Kidney (tissue), 14 donors: ENCODE data around the gene CTNNA2. TPM values are rescaled to one million over a fixed set of nuclear protein-coding genes. Genes with fewer than 3 reads are reported as not detected.

Experiments
- DNase-seq, 5 donors: peaks; one replicate each; pipeline ENCODE4 v3.0.0-alpha.2; 2013 to 2020
- FAIRE-seq: peaks from 2 replicates; lab custom pipeline; 2012; peaks lifted over from hg19 to GRCh38; lab: Jason Lieb, UNC
- H3K27ac ChIP-seq, 2 donors: one replicate each; pipeline ENCODE4 v1.7.0; 2013; ENCODE audit warnings: low read depth in 2 of 2, low read length in 2 of 2, inconsistent platforms in 1 of 2
- H3K27me3 ChIP-seq: one replicate; pipeline ENCODE4 v1.7.1; 2013; ENCODE audit warnings: low read length, inconsistent platforms; ENCODE audit not compliant: control insufficient read depth, insufficient read depth
- H3K36me3 ChIP-seq, 3 donors: one replicate each; pipeline versions ENCODE4 v1.7.0 to v1.7.1; 2013; ENCODE audit warnings: low read length in 3 of 3, control low read depth in 1 of 3, inconsistent platforms in 1 of 3; ENCODE audit not compliant: insufficient read depth in 3 of 3, control insufficient read depth in 2 of 3
- H3K4me1 ChIP-seq, 3 donors: one replicate each; pipeline versions ENCODE4 v1.7.0 to v1.7.1; 2013; ENCODE audit warnings: low read length in 3 of 3, inconsistent platforms in 1 of 3, low read depth in 1 of 3; ENCODE audit not compliant: control insufficient read depth in 2 of 3, insufficient read depth in 2 of 3
- H3K4me3 ChIP-seq, 3 donors: one replicate each; pipeline versions ENCODE4 v1.7.0 to v1.8.1; 2013; ENCODE audit warnings: low read length in 3 of 3, control low read depth in 1 of 3, inconsistent platforms in 1 of 3
- H3K9ac ChIP-seq, 3 donors: one replicate each; pipeline versions ENCODE4 v1.7.0 to v1.7.1; 2013; ENCODE audit warnings: low read length in 3 of 3, control low read depth in 1 of 3, inconsistent platforms in 1 of 3
- H3K9me3 ChIP-seq, 3 donors: one replicate each; pipeline versions ENCODE4 v1.7.0 to v1.7.1; 2013; ENCODE audit warnings: low read length in 3 of 3, control low read depth in 1 of 3, inconsistent platforms in 1 of 3; ENCODE audit not compliant: control insufficient read depth in 2 of 3, insufficient read depth in 1 of 3
- CTCF ChIP-seq: IDR thresholded peaks from 3 replicates; pipeline ENCODE4 v1.5.1; 2012; ENCODE audit warnings: mild to moderate bottlenecking, moderate library complexity, borderline replicate concordance; ENCODE audit not compliant: insufficient read depth; ENCODE audit errors: extremely low read depth
- intact Hi-C: fragments of 100-400 bp; cut with DNase I; formaldehyde crosslinking; loops from one replicate; pipeline ENCODE4 v1.11.1; 2022
- polyA plus RNA-seq: library from polyadenylated mRNA; stranded (reverse); fragments of 350-450 nt; fragmentation: Illumina TruSeq; extraction: RNeasy Lipid Tissue Mini Kit (QIAGEN cat#74804); gene quantifications from one replicate; pipeline ENCODE4 v1.2.3, GENCODE V29; 2014; ENCODE audit warnings: low read depth, low replicate concordance; ENCODE audit not compliant: insufficient read depth
- total RNA-seq: library from RNA; stranded (reverse); fragmentation: NEBNext Ultra II Directional; extraction: Animal tissue kit (Norgen Biotek cat#: 25700); gene quantifications from one replicate; pipeline ENCODE4 v1.2.1, GENCODE V29; 2021
- donor health status: control.
- donor health status: control.
- donor health status: control.
- donor health status: control.
- donor health status: control.
- donor health status: DM: yes; HTN: yes; CAD: no.
- donor health status: Normal renal cell carcinoma (clear cell type).

Gene CTNNA2
- total and polyA plus RNA-seq, 2 donors from 2014 or later = 0.47 TPM; not detected in 1

GRCh38 chr2:79776461-79776860, 263.6 kb downstream of the CTNNA2 start:
- H3K27ac ChIP-seq = no peak overlapping the region
- H3K36me3 ChIP-seq = no peaks in the 10 kb centered on the region
- H3K4me3 ChIP-seq = no peak overlapping the region
- no peak for FAIRE-seq
- H3K27me3 ChIP-seq = no peaks in the 10 kb centered on the region
- intact Hi-C loops = no loop called here
- H3K9ac ChIP-seq = no peak overlapping the region
- H3K4me1 ChIP-seq = no peaks in the 10 kb centered on the region
- H3K9me3 ChIP-seq = no peaks in the 10 kb centered on the region
- no peak for TF ChIP-seq CTCF
- no peak for DNase-seq

GRCh38 chr2:79780781-79781180, 267.9 kb downstream of the CTNNA2 start:
- DNase-seq = no peak
- Histone ChIP-seq H3K9me3 (no peaks in the 10 kb centered on the region), H3K36me3 (no peaks in the 10 kb centered on the region), H3K4me3 (no peak overlapping the region), H3K27me3 (no peaks in the 10 kb centered on the region), H3K27ac (no peak overlapping the region), H3K4me1 (no peaks in the 10 kb centered on the region), H3K9ac (no peak overlapping the region)
- FAIRE-seq = no peak
- intact Hi-C loops = no loop called here
- no peak for TF ChIP-seq CTCF

GRCh38 chr2:79782576-79783452, 270.0 kb downstream of the CTNNA2 start:
- no peaks in the 10 kb centered on the region for H3K36me3 ChIP-seq
- H3K27me3 ChIP-seq = no peaks in the 10 kb centered on the region
- H3K4me1 ChIP-seq = no peaks in the 10 kb centered on the region
- no peak overlapping the region for H3K9ac ChIP-seq
- FAIRE-seq = no peak
- TF ChIP-seq CTCF = no peak
- H3K27ac ChIP-seq = no peak overlapping the region
- no peak overlapping the region for H3K4me3 ChIP-seq
- H3K9me3 ChIP-seq = no peaks in the 10 kb centered on the region
- intact Hi-C loops = no loop called here
- DNase-seq = no peak
